Measurements from ENCODE around the gene COTL1. TPM values are rescaled to one million over a fixed set of nuclear protein-coding genes. Genes with fewer than 3 reads are reported as not detected.
A peak's percentile ranks its signal among the peaks of the same experiment; 100 is the strongest.

COTL1 gene
- total and polyA plus RNA-seq, 9 of the 15 experiments (the other 6 are each of a cell fraction or from before 2014, with no cell fraction given), result 27.7 to 185 (median 72.5) TPM

DNA sequence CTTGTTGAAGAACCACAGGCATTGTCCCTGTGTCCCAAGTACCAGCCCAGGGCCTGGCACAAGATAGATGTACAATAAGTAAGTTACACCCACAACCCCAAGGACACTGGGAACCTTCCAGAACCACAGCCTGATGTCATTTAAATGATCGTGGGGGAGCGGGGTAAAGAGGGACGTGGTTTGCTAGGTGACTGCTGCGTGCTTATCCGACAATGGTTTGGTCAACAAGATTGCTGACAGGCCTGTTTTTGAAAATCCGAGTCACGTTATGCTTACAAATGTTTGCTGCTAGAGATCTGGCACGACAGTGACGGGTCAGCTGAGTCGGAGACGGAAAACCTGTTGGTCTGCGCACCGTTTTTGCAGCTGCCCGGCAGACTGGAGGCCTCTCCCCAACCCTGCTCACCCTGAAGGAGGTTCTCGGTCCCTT lies 22.8 kb downstream of the COTL1 start:
- H3K27ac ChIP-seq (ENCODE audit: extremely low read depth, low read depth, low read length), result peak overlapping the region; percentile 74; the same call in 1 of the 3 replicates
- no peak overlapping the region for H2AFZ ChIP-seq (ENCODE audit: low read depth, low read length)
- H3K4me2 ChIP-seq (ENCODE audit: insufficient read depth, low read length), result no peak overlapping the region
- H3K36me3 ChIP-seq (ENCODE audit: control insufficient read depth, insufficient read depth, low read length), result peaks cover 12% of the 10 kb centered on the region; the same call in 1 of the 3 replicates
- peaks cover 3% of the 10 kb centered on the region; the same call in 1 of the 2 replicates for H4K20me1 ChIP-seq (replicated peaks; ENCODE audit: control insufficient read depth, insufficient read depth, low read length)
- ChIA-PET CTCF (ENCODE audit: low intra/inter-chr PET ratio) (no interaction called here), POLR2A (interaction anchor here (1.6 kb wide), 1 partner anchor 9 kb away, joined by 6 read pairs; no protein-coding TSS in a partner anchor)
- peaks cover 43 to 46% of the 10 kb centered on the region in 2 experiments for H3K4me1 ChIP-seq (replicated peaks in 1 of 2; ENCODE audit: control insufficient read depth in 2 of 2, insufficient read depth in 2 of 2, low read length in 2 of 2)
- WGBS (ENCODE audit: insufficient coverage, low coverage, missing lambda C conversion rate), result 61% methylated on average over 15 of the region's 15 CpGs
- no peaks in the 10 kb centered on the region for H3K27me3 ChIP-seq (ENCODE audit: control insufficient read depth in 2 of 2, insufficient read depth in 2 of 2, low read length in 2 of 2)
- FAIRE-seq (peak; percentile 62), ATAC-seq (no peak), DNase-seq (ENCODE audit: extremely low read depth in 1 of 4, low spot score in 3 of 4) (no peak)
- H3K9ac ChIP-seq (ENCODE audit: insufficient read depth in 1 of 2, low read depth in 2 of 2, low read length in 2 of 2), result peak overlapping the region; percentile 3 to 83; a peak in 2 of 4 replicates
- peaks cover 62% of the 10 kb centered on the region for H3K79me2 ChIP-seq (ENCODE audit: control insufficient read depth, insufficient read depth, low read length)
- no TSS peak for BruUV-seq (replicated peaks)
- H3K4me3 ChIP-seq, result no peak overlapping the region
- no peaks in the 10 kb centered on the region for H3K9me1 ChIP-seq (ENCODE audit: control insufficient read depth, insufficient read depth, low read length)
- intact Hi-C loops (cut with micrococcal nuclease), result loop anchor here (2.0 kb wide), 1 partner anchor 24 kb away; the partner anchor contains the start of gene COTL1
- no peaks in the 10 kb centered on the region for H3K9me3 ChIP-seq (replicated peaks; ENCODE audit: control insufficient read depth, insufficient read depth, low read depth, low read length)
- in situ Hi-C loops (cut with MboI), result no loop called here
- TF ChIP-seq DPF2 (IDR thresholded peaks at IDR 0.05) (no peak), MAFG (tag; conservative IDR thresholded peaks at IDR 0.05) (peak; percentile 75), C11orf30 (IDR thresholded peaks at IDR 0.05; ENCODE audit: low read depth) (peak; percentile 86), SMAD4 (CRISPR knock-in tag; conservative IDR thresholded peaks at IDR 0.05) (no peak), MAFF (IDR thresholded peaks at IDR 0.05; ENCODE audit: low read length) (peak; percentile 44; the same call in 1 of the 2 replicates), ZNF316 (IDR thresholded peaks at IDR 0.05) (peak; percentile 90), RAD21 (CRISPR knock-in tag; conservative IDR thresholded peaks at IDR 0.05 in 1 of 2, IDR thresholded peaks at IDR 0.05 in 1 of 2) (0 out of 4 replicates have a peak, but pooled peaks of 1 of the 2 experiments have one; percentile 3), MAFK (IDR thresholded peaks at IDR 0.05; ENCODE audit: low read length) (peak; percentile 64), ZNF175 (CRISPR knock-in tag; IDR thresholded peaks at IDR 0.05; ENCODE audit: low read depth) (no peak)
- TF ChIP-seq, protein P1, sequence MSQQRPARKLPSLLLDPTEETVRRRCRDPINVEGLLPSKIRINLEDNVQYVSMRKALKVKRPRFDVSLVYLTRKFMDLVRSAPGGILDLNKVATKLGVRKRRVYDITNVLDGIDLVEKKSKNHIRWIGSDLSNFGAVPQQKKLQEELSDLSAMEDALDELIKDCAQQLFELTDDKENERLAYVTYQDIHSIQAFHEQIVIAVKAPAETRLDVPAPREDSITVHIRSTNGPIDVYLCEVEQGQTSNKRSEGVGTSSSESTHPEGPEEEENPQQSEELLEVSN (IDR thresholded peaks at IDR 0.05; ENCODE audit: borderline replicate concordance in 1 of 2, extremely low read depth in 1 of 2, insufficient read depth in 1 of 2, insufficient read length in 1 of 2, low read depth in 1 of 2, low read length in 1 of 2, poor library complexity in 1 of 2, severe bottlenecking in 1 of 2), result no peak

Data from K562 (cell line).